Mesothelial cell of epicardium (in vitro differentiated cells): ENCODE results near the gene SMYD5. TPM values are rescaled to one million over a fixed set of nuclear protein-coding genes. Genes with fewer than 3 reads are reported as not detected.
A peak's percentile ranks its signal among the peaks of the same experiment; 100 is the strongest.

Experiments
- DNase-seq, 2 experiments: peaks; one replicate each; pipeline ENCODE4 v3.0.0; 2021; ENCODE audit warnings: low spot score in 2 of 2; ENCODE audit not compliant: unreplicated experiment in 2 of 2
- H3K27ac Mint-ChIP-seq: 2 replicates; pipeline ENCODE4 v1.8.0; 2021; ENCODE audit warnings: mixed read lengths
- H3K27me3 Mint-ChIP-seq: 2 replicates; pipeline ENCODE4 v1.8.0; 2021; ENCODE audit warnings: low read depth, mixed read lengths
- H3K36me3 Mint-ChIP-seq: 2 replicates; pipeline ENCODE4 v1.8.0; 2021; ENCODE audit warnings: mixed read lengths
- H3K4me1 Mint-ChIP-seq: 2 replicates; pipeline ENCODE4 v1.8.0; 2021; ENCODE audit warnings: mixed read lengths
- H3K4me3 Mint-ChIP-seq: 2 replicates; pipeline ENCODE4 v1.8.0; 2021; ENCODE audit warnings: mild to moderate bottlenecking, moderate library complexity, mixed read lengths
- H3K9me3 Mint-ChIP-seq: 2 replicates; pipeline ENCODE4 v1.8.0; 2021; ENCODE audit warnings: mixed read lengths
- CTCF ChIP-seq: fragments of 200-600 bp; sonication (generic); IDR thresholded peaks from one replicate; pipeline ENCODE4 v1.5.0; 2021; ENCODE audit warnings: antibody characterized with exemption; ENCODE audit not compliant: unreplicated experiment
- total RNA-seq: library from RNA; stranded (reverse); gene quantifications from 3 replicates; pipeline ENCODE4 v1.2.1, GENCODE V29; 2021

Gene SMYD5
- total RNA-seq, 1 donor from 2014 or later, result 34.2 TPM

- peaks cover 6% of the 10 kb centered on the region for H3K36me3 Mint-ChIP-seq
- peaks cover 34% of the 10 kb centered on the region for H3K4me1 Mint-ChIP-seq
- no peak for TF ChIP-seq CTCF
- no peak overlapping the region for H3K27ac Mint-ChIP-seq
- no peaks in the 10 kb centered on the region for H3K9me3 Mint-ChIP-seq
- no peak overlapping the region for H3K4me3 Mint-ChIP-seq
- DNase-seq, result no peak
- H3K27me3 Mint-ChIP-seq, result no peaks in the 10 kb centered on the region
Measured at GRCh38 chr2:73239776-73240175, 25.7 kb downstream of the SMYD5 start.

- TF ChIP-seq CTCF, result no peak
- peak overlapping the region; percentile 53 for H3K27ac Mint-ChIP-seq
- peaks cover 27% of the 10 kb centered on the region for H3K36me3 Mint-ChIP-seq
- peaks cover 12% of the 10 kb centered on the region for H3K4me1 Mint-ChIP-seq
- H3K4me3 Mint-ChIP-seq, result no peak overlapping the region
- H3K27me3 Mint-ChIP-seq, result no peaks in the 10 kb centered on the region
- DNase-seq, result no peak
- H3K9me3 Mint-ChIP-seq, result no peaks in the 10 kb centered on the region
Measured at GRCh38 chr2:73243884-73244570, 30.0 kb downstream of the SMYD5 start.

- Mint-ChIP-seq H3K27ac (peak overlapping the region; percentile 41), H3K4me3 (no peak overlapping the region), H3K4me1 (peaks cover 12% of the 10 kb centered on the region), H3K36me3 (peaks cover 32% of the 10 kb centered on the region), H3K9me3 (no peaks in the 10 kb centered on the region), H3K27me3 (no peaks in the 10 kb centered on the region)
- no peak for TF ChIP-seq CTCF
- DNase-seq, result no peak
Measured at GRCh38 chr2:73244580-73244979, 30.5 kb downstream of the SMYD5 start.

GRCh38 chr2:73246850-73247249 lies 32.8 kb downstream of the SMYD5 start:
- Mint-ChIP-seq H3K27me3 (no peaks in the 10 kb centered on the region), H3K4me3 (no peak overlapping the region), H3K4me1 (peaks cover 12% of the 10 kb centered on the region), H3K9me3 (no peaks in the 10 kb centered on the region), H3K36me3 (peaks cover 46% of the 10 kb centered on the region), H3K27ac (no peak overlapping the region)
- no peak for TF ChIP-seq CTCF
- no peak for DNase-seq

- H3K9me3 Mint-ChIP-seq, result no peaks in the 10 kb centered on the region
- TF ChIP-seq CTCF, result no peak
- no peak overlapping the region for H3K27ac Mint-ChIP-seq
- no peak for DNase-seq
- no peak overlapping the region for H3K4me3 Mint-ChIP-seq
- H3K4me1 Mint-ChIP-seq, result no peaks in the 10 kb centered on the region
- H3K36me3 Mint-ChIP-seq, result peaks cover 49% of the 10 kb centered on the region
- H3K27me3 Mint-ChIP-seq, result no peaks in the 10 kb centered on the region
Measured at GRCh38 chr2:73249636-73250035, 35.6 kb downstream of the SMYD5 start.
